ENCODE measurements around the gene NRXN2.

Gene NRXN2

GRCh38 chr11:64742889-64743590, 20.0 kb upstream of the NRXN2 start:
- DNase-seq = peak; percentile 100

DNA sequence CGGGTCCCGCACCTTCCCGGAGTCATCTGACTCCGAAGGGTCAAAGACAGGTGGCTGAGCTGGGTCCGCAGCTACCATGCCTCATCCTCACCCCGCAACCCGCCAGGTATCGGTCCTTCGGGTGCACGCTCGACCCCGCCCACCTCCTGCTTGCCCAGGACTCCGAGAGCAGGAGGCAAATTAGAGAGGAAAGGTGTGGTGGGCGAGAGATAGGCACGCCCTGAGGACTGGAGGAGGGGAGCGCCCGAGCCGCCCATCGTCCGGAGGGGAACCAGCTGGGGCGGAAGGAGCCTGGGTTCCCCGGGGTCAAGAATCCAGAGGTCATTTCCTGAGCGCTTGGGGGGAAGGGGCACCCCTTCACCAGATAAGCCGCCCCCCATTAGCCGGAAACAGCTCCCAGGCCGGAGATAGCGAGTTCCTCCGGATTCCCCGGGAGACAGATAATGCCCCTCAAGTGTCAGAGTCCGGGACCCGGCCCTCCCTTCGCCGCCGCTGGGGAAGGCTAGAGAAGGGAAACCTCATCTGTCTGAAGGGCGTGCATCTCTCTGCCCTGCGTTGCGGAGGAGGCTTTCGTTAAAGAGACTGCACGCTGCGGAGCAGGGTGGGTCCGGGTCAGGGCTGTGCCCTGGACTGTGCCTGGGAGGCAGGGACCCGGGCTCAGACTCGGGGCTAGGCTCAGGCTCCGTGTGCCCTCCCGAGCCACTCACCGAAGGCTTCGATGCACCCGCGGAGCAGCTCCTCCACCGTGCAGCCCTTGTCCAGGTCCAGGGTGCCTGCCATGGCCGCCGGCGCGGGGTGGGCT, 19.3 kb upstream of the NRXN2 start:
- no peak for DNase-seq

- no peak for DNase-seq
Measured at GRCh38 chr11:64741375-64742086, 18.5 kb upstream of the NRXN2 start.

DNA sequence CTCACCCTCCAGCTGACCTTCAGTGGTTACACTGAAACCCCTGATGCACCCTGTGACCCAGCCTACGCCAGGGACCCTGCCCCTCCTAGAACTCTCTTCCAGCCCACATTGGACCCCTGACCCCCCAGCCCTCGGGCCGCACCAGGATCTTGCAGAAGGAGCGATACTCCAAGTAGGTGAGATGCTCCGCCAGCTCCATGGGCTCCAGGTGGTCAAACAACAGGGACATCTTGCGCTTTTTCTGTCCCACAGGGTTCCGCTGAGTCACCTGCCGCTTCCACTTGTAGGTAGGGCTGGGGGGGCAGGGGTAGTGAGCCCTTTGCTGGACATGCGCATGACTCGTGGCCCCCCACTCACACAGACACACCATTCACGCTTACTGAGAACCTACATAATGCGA, 16.9 kb upstream of the NRXN2 start:
- DNase-seq = no peak

GRCh38 chr11:64736654-64737053, 13.7 kb upstream of the NRXN2 start:
- DNase-seq = no peak

- DNase-seq = no peak
Measured at GRCh38 chr11:64735725-64736259, 12.8 kb upstream of the NRXN2 start.

DNA sequence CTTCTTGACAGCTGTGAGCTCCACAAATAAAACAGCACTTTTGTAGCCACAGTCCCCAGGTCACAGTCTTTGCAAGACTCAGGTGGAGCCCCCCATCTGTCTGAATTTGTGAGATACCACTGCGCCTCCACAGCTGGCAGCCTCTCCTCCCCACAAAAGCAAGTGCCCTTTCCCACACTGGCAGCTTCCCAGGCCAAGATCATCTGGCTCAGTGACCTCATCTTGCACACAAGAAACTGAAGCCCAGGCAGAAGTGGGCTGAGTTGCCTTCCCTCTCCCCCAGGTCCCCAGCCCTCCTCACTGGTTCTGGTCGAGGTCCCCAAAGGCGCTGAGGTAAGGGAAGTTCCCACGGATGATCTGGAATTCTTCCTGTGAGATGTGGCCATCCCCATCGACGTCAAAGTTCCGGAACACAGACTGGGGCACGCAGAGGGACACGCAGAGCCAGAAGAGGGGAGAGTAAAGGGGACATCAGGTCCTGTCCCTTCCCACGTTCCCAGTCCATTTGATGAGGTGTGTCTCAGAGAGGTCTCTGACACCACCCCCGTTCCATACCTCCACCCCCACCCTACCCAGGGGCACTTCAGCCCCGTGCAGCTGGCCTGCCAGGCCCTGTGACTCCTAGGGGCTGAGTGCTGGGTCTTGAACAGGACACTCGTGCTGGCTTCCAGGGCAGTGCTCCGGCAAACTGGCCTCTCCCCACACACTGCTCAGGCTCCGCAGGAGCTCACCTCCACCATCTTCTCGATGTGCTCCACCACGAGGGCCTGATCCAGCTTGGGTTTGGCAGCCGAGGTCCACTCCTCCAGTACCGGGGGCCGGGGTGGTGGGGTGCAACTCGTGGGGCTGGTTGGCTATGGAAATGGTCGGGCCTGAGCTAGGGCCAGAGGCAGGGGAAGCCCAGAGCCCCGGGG, 12.1 kb upstream of the NRXN2 start:
- DNase-seq = no peak

DNA sequence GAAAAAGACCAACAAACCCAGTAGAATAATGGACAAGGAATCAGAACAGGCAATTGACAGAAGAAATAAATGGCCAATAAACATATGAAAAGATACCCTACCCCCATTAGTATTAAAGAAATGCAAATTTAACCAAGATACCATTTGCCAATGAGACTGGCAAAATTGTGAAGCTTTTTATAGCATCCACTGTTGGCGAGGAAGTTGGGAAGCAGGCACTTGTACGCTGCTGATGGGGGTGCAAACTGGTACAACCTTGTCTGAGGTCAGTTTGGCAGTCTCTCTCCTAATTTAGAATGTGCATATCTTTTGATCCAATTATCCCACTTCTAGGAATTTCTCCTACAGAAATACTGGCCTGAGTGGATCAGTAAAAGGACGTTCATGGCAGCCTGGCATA, 8.6 kb upstream of the NRXN2 start:
- no peak for DNase-seq

GRCh38 chr11:64729851-64730382, 6.9 kb upstream of the NRXN2 start:
- peak; percentile 52 for DNase-seq

DNA sequence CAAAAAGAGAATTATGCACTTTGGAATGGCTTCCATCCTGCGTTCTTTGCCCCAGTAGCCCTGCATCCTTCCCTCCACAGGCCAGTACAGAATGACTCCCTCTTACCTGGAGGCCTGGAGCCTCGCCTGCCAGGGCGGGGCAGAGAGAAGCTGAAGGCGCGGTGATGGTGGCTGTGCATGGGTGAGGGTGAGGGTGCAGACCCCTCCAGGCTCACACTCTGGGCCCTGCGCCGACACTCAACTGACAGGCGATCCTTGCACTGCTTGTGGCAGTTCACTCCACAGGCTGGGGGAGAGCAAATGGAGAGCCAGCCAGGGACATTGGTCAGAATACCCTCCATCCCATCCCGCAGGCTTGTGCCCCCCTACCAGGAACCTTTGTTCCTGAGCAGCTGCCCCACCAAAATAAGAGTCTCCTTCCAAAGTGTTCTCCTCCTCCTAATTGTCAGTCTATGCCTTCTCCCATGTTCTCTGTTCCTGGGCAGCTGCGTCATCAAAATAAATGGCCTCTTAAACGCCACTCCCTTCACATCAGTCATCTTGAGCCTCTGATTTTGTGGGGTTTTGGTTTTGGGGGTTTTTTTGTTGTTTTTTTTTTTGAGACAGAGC, 5.9 kb upstream of the NRXN2 start:
- no peak for DNase-seq

GRCh38 chr11:64726867-64727530, 4.0 kb upstream of the NRXN2 start:
- DNase-seq = no peak

DNA sequence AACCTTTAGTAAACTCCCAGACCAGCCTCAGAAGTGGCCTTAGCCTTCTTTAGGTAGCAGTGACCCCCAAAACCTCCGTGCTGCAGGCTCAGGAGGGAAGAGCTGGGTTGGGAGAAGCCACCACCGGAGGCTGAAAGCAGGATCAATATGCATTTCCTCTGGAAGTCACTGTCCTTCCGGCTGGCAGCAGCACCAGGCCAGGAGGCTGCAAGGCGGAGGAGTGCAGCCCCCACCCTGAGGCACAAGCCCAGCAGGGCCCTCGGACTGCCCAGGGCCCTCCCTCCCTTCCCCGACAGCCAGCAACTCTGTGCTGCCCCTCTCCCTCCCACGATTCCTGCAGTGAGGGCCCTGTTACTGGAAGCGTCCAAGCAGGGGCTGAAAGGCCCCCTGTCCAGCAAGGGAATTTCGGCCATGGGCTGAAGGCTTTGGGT, 3.2 kb upstream of the NRXN2 start:
- peak; percentile 32 for DNase-seq

- DNase-seq = no peak
Measured at GRCh38 chr11:64724863-64725532, 2.0 kb upstream of the NRXN2 start.

DNA sequence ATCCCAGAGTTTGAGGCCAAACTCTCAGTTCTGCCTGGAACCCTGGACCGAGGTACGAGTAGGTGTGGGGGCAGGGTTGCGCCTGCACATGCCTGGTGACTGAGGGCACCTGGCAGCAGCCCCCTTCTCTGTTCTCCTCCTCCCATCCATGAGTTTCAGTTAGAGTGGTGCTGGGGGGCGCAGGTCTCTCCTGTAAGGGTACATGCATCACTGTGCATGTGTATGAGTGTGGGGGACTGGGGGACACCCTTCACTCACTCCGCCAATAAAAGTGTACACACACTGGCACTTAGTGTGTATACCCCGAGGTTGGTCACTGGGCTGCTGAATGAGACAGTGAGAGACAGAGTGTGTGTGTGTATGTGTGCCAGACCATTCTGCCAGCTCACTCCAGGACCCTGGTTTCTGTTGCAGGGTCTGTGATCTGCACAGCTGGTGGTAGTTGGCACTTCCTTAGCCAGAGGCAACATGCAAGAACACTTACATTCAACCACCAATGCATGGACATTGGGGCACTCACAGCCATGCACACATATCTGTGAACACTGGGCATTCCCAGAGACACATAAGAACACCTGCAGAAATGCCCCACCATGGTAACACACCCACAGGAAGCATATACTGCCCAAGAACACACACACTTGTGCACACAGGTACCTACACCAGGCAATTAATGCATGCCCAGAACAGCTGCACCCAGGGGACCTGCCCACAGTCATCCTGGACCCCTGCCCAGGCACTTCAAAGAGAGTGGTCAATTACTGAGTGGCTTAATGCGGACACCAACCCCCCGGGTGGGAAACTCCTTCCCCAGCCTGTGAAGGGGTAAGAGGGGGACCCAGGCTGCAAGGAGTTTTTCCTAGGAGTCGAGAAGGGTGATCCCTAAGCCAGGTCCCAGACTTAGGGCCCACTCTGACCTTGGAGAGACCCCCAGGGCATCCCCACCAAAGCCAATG, 1.2 kb upstream of the NRXN2 start:
- DNase-seq = no peak

- DNase-seq = peak; percentile 47
Measured at GRCh38 chr11:64722141-64723065, 594 bp downstream of the NRXN2 start.

DNA sequence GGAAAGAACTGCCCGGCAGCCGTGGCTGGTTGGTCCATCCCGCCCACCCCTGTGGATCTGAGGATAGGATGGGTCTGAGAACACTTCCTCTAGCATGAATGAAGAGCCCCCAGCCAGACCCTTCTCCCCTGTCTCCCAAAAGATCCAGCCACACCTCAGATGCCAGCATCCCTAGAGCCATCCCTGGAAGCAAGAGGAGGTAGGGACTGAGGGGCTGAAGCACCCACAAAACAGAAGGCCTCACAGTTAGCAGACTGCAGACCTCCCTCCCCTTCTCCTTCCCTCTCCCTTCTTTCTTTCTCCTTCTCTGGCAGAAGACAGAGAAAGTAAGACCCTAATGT, 1.7 kb downstream of the NRXN2 start:
- DNase-seq = peak; percentile 47

DNA sequence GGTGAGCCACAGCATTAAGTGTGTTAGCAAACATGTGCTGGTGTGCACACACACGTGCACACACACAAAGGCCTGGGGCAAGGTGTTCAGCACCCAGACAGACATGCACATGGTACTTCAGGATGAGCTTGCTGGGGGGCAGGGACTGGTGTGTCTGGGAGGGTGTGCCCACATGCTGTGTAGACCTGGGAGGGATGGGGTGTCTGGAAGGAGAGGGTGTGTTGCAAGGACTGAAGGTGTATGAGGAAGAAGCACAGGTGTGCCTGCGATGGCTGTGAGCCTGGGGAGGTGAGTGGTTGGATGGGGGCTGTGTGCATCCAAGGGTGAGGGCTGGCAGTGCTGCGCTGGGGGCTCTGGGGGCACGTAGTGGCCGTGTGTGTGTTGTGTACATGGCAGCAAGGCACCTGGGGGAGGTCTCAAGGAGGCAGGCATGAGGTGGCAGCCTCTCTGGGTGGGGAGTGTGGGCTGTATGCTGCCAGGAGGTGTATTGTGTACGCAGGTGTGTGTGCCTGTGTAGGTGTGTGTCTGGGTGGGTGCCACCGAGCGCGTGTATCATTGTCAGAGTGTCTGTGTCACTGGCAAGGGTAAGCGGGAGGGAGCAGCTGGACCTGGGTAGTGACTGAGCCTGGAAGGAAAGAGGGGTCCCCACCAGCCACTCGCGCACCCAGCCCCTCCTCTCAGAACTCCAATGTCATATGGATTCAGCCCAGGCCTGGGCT, 2.2 kb downstream of the NRXN2 start:
- no peak for DNase-seq

GRCh38 chr11:64720167-64720566, 2.8 kb downstream of the NRXN2 start:
- DNase-seq = peak; percentile 34
